ENCODE data around the gene NEDD1. TPM values are rescaled to one million over a fixed set of nuclear protein-coding genes. Genes with fewer than 3 reads are reported as not detected.
A peak's percentile ranks its signal among the peaks of the same experiment; 100 is the strongest.

The NEDD1 gene
- total RNA-seq, 4 donors from 2014 or later, result 10.9 to 20.4 (median 13.2) TPM

DNA sequence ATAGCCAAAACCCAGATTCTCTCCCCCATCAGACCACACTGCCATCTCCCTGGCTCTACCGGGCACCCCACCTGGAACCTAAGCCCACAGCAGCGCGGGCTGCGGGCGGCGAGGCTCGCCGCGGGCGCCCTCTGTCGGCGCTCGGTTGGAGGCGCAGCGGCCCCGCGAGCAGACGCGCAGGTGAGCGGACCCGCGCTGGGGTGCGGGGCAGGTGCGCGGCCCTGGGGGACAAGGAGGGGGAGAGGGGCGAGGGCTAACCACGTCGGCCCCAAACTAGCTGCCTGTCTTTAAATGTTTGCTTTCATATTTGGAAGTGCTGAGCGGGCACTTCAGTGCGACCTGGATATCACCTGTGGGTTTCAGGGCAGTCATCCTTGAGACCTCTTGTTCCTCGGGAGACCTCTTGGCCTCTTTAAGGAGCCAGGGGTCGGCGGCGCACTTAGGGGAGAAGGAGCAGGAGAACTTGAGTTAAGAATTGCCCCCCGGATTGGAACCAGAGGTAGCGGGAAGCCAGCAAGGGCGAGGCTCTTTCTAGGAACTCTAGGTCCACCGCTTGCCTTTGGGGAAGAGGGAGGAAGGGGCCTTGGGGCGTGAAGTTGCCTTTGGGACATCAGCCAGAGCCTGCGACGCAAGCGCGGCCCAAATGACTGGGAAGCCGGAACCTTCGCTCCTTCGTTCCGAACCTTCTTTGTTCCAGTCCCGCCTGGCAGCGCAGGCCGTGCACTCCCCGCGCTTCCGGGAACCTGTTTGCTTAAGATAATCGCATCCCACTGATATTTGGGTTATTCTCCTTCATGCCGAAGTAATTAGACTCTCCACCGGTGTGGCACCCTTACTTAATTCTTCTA lies 78.7 kb downstream of the NEDD1 start:
- intact Hi-C loops (cut with DNase I; ENCODE audit: low total_unique reads), result no loop called here
- WGBS, 2 donors, result 3 to 4% methylated on average over 51 of the region's 56 CpGs
- no peak overlapping the region for H3K4me3 ChIP-seq (ENCODE audit: low read depth, poor library complexity, severe bottlenecking)
- peak in 1 of 2 donors; percentile 85 for DNase-seq (ENCODE audit: low spot score in 2 of 2)
- TF ChIP-seq POLR2A (IDR thresholded peaks at IDR 0.05), result no peak
- TF ChIP-seq, protein P1, sequence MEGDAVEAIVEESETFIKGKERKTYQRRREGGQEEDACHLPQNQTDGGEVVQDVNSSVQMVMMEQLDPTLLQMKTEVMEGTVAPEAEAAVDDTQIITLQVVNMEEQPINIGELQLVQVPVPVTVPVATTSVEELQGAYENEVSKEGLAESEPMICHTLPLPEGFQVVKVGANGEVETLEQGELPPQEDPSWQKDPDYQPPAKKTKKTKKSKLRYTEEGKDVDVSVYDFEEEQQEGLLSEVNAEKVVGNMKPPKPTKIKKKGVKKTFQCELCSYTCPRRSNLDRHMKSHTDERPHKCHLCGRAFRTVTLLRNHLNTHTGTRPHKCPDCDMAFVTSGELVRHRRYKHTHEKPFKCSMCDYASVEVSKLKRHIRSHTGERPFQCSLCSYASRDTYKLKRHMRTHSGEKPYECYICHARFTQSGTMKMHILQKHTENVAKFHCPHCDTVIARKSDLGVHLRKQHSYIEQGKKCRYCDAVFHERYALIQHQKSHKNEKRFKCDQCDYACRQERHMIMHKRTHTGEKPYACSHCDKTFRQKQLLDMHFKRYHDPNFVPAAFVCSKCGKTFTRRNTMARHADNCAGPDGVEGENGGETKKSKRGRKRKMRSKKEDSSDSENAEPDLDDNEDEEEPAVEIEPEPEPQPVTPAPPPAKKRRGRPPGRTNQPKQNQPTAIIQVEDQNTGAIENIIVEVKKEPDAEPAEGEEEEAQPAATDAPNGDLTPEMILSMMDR (IDR thresholded peaks at IDR 0.05), result no peak

DNA sequence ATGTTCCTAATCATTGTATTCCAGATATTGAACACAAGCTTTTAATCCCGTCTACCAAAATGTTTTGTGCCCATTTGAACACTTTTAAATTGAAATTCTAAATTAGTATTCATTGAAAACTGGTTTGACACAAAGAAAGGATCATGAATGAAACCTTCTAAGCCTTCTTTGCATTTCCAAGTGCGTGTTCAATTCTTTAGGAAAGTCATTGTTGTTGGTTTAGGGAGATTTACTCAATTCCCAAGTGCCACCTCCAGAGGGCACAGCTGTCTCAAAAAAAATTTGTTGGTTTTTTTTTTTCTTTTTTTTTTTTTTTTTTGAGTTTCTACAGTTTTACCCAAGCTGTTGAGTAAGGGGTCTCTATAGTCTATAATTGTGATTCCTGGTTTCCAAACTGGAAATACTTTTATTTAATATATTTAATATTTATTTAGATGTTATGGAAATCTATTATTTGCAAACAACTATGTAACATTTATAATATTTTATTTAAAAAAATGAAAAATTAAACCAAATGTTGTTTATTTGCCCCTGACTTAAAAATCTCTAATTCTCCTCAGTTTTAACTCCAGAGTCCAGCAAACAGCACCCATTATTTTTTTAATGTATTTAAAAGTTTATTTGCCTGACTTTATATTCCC lies 79.9 kb downstream of the NEDD1 start:
- no peak for DNase-seq (ENCODE audit: low spot score in 2 of 2)
- intact Hi-C loops (cut with DNase I; ENCODE audit: low total_unique reads), result no loop called here
- TF ChIP-seq, protein P1 (IDR thresholded peaks at IDR 0.05), result no peak
- no peak for TF ChIP-seq POLR2A (IDR thresholded peaks at IDR 0.05)
- H3K4me3 ChIP-seq (ENCODE audit: low read depth, poor library complexity, severe bottlenecking), result no peak overlapping the region
- WGBS, 2 donors, result 29 to 33% methylated on average over 2 of the region's 2 CpGs

GRCh38 chr12:96988919-96989318 lies 81.9 kb downstream of the NEDD1 start:
- DNase-seq (ENCODE audit: low spot score in 2 of 2), result no peak
- H3K4me3 ChIP-seq (ENCODE audit: low read depth, poor library complexity, severe bottlenecking), result no peak overlapping the region
- no peak for TF ChIP-seq POLR2A (IDR thresholded peaks at IDR 0.05)
- TF ChIP-seq, protein P1 (IDR thresholded peaks at IDR 0.05), result no peak
- 74 to 82% methylated on average over 3 of the region's 3 CpGs for WGBS, 2 donors
- intact Hi-C loops (cut with DNase I; ENCODE audit: low total_unique reads), result no loop called here

- WGBS, 2 donors, result 55 to 59% methylated on average over 5 of the region's 5 CpGs
- no peak for TF ChIP-seq POLR2A (IDR thresholded peaks at IDR 0.05)
- TF ChIP-seq, protein P1 (IDR thresholded peaks at IDR 0.05), result no peak
- DNase-seq (ENCODE audit: low spot score in 2 of 2), result no peak
- H3K4me3 ChIP-seq (ENCODE audit: low read depth, poor library complexity, severe bottlenecking), result no peak overlapping the region
- intact Hi-C loops (cut with DNase I; ENCODE audit: low total_unique reads), result no loop called here
Observed at GRCh38 chr12:96989916-96990315, 82.9 kb downstream of the NEDD1 start.

DNA sequence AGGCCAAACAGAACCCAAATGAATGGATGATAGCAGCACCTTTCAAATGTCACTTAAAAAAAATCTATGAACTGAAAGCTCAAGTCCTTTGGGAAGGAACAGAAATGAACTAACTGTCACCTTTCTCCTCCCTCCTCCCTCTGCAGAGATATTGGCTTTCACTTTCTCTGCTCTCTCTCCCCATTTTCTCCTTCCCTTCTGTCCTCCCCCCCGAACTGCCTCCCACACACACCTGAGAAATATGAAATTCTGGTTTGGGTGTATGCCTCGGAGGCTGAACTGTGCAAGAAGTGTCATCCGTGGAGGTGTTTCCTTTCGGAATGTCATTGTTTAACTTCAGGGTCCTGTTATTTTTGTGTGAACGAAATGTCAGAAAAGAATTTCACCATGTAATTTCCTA lies 87.8 kb downstream of the NEDD1 start:
- 41 to 46% methylated on average over 5 of the region's 5 CpGs for WGBS, 2 donors
- TF ChIP-seq, protein P1 (IDR thresholded peaks at IDR 0.05), result no peak
- TF ChIP-seq POLR2A (IDR thresholded peaks at IDR 0.05), result no peak
- no peak for DNase-seq (ENCODE audit: low spot score in 2 of 2)
- H3K4me3 ChIP-seq (ENCODE audit: low read depth, poor library complexity, severe bottlenecking), result no peak overlapping the region
- intact Hi-C loops (cut with DNase I; ENCODE audit: low total_unique reads), result no loop called here

All from lower leg skin (tissue), 4 donors.